Stimulated activated CD8-positive, alpha-beta memory T cell treated with anti-CD3 and anti-CD28 coated beads, Interleukin-7, amount 100 ng/mL, for 48 hours (primary cell): ENCODE measurements around the gene IPO8.

Source experiments
- DNase-seq, 2 donors: peaks; one replicate each; pipeline ENCODE4 v3.0.0-alpha.2; 2020; ENCODE audit warnings: low read depth in 1 of 2; ENCODE audit errors: extremely low read depth in 1 of 2

Gene IPO8

GRCh38 chr12:30695199-30696102, at the start of gene IPO8:
TSS of gene IPO8 (minus strand) at chr12:30695869. CDS start at chr12:30695647, 222 bp downstream.
- peak; percentile 66 to 86 for DNase-seq

DNA sequence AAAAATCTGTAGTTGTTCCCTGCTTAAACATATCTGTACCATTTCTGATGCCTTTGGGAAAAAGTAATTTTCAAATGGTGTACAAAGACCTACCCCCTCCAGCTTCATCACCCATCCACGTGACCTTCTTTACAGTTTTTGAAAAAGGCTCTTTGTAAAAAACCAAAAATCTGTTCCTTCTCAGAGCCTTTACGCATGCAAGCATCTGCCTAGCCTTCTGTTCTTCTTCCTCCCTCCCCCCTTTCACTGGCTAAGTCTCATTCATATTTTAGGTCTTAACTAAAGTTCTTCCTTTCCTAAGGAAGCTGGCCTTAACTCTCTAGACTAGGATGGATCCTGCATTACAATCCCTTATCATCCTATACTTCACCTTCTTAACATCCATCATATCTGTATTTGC, 48.7 kb upstream of the IPO8 start:
- DNase-seq = no peak

DNA sequence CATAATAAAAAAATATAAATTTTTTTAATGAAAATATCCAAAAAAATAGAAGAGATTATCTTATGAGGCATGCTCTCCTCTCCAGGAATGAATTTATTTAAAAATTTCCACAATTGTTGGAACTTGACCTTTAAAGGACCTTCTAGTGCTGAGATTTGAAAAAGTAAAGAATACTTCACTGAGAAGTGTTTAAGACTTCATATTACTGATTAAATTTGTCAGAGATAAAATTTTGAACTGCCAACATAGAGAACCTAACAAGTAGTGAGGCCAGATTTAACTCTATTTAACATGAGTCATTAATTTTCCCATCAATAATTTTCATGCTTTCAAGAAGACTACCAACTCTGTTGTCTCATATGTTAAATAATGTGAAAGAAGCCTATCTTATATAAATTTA, 44.6 kb upstream of the IPO8 start:
- DNase-seq = no peak

GRCh38 chr12:30739020-30739419, 43.4 kb upstream of the IPO8 start:
- DNase-seq = no peak

DNA sequence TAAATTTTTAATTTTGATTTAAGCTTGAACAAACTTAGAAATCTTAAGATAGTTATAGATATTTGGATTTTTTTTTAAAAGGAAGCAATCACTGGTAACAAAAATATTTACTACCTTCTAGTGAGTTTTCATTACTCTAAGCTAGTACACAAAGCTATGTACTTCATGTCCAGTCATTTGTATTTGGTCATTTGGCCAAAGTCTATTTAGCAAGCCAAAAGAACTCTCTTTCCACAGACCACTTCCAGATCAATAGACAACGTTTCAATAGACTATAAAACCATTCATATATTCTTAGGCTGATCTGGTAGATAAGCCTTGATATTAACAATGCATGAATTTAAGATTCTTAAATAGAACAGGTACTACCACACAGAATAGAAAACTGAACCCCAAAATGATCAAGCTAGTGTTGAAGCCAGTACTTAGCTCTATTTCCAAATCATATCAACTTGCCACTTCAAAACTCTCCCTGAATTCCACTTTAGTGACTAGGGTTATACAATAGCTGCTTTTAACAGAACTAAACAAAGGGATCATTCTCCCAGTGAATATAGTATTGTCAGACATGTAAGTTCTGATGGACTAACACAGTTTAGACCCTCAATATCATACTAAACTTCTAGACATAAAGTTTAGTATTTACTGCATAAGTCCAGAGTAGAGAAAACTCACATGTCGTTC, 37.4 kb upstream of the IPO8 start:
- DNase-seq = no peak

- no peak for DNase-seq
These were observed 34.3 kb upstream of the IPO8 start for GRCh38 chr12:30730011-30730410.

DNA sequence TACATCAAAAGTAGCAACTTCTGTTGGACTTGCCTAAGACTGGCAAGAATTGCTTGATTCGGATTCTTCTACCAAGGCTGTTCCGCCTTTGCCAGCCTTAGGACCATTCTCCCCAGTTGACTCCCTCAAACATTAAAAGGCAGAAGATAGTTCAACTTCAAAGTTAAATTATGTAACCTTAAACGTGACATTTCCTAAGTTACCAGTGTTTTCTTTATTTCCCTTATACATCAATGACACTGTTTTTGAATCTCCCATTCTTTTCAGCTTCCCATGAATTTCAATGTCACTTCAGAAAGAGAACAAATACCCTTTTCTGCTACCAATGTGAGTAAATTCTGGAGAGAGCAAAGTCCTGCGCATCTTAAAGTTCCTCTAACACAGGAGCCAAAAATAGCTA, 33.9 kb upstream of the IPO8 start:
- no peak for DNase-seq

GRCh38 chr12:30726647-30727046, 31.0 kb upstream of the IPO8 start:
- DNase-seq = no peak

DNA sequence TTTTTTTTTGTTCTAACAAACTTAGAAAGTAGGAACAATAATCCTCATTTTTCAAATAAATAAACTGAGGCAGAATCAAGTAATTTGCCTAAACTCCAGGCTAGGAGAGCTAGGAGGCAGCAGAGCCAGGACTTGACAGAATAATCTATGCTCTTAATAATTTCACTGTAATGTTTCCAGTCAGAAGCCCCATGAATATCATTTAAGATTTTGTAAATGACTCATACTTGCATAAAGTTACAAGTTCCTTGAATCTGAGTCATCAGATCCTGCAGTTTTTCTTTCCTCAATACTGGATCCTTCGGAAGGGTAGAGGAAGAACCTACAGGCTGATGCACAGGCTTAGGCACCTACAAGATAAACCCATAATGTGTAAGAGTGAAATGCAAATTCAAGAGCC, 30.1 kb upstream of the IPO8 start:
- no peak for DNase-seq

- no peak for DNase-seq
These were observed 23.4 kb upstream of the IPO8 start for GRCh38 chr12:30719060-30719459.

DNA sequence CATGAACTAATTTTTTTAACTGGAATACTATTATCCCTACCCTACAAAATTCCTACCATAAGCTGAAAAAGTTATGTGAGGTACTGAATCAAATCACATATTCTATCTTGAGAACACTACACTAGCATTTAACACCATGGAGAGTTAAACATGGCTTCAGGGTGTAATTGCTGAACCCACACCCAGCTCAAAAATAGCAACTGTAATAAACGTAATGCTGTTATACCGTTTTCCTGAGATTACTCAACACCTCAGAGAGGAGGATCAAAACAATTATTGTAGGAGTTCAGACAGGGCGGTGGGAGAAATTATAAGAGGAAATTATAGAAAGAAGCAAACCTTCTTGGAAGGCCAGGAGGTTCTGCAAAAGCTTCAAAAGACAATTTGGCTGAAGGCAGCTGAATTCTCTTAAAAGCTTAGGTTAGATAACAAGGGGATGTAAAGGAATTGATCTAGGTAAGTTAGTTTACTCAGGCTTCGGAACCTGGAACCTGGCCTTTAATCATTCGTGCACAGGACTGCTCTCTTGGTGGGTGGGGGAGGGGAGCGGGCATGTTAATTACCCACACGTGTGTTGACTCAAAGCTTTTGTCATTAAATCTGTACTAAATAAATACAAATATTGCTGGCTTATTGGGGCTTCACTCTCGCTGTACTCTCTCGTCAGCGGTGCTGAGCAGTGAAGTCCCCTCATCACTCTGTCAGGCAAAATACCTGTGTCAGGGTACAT, 12.1 kb upstream of the IPO8 start:
- DNase-seq = no peak

DNA sequence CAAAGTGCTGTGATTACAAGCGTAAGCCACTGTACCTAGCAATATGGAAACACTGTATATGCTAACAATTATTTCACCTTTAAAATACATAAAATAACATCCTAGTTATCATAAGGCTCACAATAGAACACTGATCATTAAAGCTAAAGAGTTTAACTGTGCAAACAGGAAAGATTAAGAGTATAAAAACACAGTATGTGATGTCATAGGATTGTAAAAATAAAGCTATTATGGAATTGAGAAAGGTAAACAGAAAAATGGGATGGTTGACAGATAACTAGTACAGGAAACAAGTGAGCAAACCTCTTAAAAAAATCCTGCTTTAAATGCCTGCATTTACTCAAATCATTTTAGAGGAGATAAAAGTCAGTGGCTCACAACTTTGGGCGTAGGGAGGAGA, 10.8 kb upstream of the IPO8 start:
- DNase-seq = no peak

GRCh38 chr12:30701056-30701455, 5.4 kb upstream of the IPO8 start:
- DNase-seq = no peak

GRCh38 chr12:30700216-30700900, 4.7 kb upstream of the IPO8 start:
- DNase-seq = no peak

DNA sequence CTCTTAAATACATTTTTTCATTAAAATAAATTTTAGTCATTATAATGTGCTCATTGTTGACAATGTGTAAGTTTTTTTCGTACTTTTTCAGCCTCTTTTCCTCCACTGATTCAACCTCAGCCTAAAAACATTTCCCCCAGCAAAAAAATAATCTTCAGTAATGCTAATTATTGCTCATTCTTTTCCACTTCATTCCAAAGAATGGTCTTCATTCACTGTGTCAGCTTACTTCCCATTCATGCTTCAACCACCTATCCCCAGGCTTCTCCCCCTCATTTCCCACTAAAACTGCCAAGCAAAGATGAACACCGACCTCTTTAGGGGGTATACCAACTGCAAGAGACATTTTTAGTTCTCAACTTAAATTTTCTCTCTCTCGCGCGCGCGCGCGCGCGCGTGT, 2.7 kb upstream of the IPO8 start:
- no peak for DNase-seq

GRCh38 chr12:30696943-30697342, 1.3 kb upstream of the IPO8 start:
- no peak for DNase-seq

GRCh38 chr12:30696486-30696885, 817 bp upstream of the IPO8 start:
- DNase-seq = no peak

- no peak for DNase-seq
These were observed 387 bp upstream of the IPO8 start for GRCh38 chr12:30696103-30696408.

DNA sequence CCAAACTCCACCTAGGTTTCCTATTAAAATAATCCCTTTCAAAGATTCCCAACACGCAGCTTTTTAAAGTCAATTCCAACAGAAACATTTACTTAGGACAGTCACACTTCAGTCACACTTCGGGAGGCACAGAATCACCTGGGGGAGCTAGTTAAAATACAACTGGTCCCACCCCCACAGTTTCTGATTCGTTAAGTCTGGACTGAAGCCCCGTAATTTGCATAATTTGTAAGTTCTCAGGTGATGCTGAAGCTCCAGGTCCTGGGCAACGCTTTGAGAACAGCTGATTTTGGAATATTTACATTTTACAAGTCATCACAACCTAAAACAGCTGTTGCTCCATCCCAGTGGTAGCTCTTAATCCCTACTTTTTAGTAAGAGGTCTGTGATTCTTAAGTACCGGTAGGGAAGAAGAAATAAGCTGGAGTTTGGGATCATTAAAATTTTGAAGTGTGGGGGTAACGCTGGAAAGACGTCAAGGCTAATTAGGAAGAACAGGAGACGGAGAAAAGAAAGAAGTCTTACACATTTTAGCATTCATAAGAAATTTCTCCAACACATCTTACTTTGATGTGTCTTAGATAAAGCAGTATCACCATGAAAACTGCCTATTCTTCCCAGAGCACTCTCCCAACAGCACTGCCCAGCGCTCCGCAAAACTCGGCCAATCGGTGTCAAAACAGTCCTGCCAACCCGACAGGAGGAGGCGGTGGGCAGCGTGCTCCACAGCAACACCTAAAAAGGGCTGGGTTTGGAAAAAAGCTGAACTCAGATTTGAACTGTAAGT, 1.1 kb downstream of the IPO8 start:
- DNase-seq = no peak

DNA sequence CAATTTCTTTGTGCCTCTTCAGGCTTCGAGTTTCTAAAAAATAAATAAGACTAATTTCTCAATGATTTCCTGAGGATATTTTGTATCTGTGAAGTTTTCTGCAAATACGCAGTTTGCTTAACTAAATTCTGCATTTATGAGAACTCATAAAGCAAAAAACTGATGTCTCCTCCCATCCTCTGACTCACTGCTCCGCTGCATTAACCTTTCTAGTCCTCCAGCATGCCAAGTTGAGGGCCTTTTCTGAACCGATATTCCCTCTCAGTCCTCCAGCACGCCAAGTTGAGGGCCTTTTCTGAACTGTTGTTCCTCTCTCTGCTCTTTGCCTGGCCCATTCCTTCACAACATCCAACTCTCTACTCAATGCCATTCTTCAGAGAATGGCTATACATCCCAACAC, 3.2 kb downstream of the IPO8 start:
- DNase-seq = no peak
